Stimulated activated CD8-positive, alpha-beta memory T cell treated with anti-CD3 and anti-CD28 coated beads, Interleukin-15, amount 100 ng/mL, for 24 hours (primary cell): Measurements from ENCODE around the gene MXI1.
"Not testable (repeated sequence)": the region's sequence is repeated elsewhere in the genome, so short reads cannot be mapped to it uniquely, and the experiment has no call there.

Experiments
- DNase-seq: peaks from one replicate; pipeline ENCODE4 v3.0.0-alpha.2; 2020; ENCODE audit warnings: low read depth

MXI1 gene

GRCh38 chr10:110321869-110322620 lies 114.6 kb downstream of the MXI1 start:
- DNase-seq: no peak

GRCh38 chr10:110323503-110323902 lies 116.1 kb downstream of the MXI1 start:
- no peak for DNase-seq

- DNase-seq: no peak
Measured at GRCh38 chr10:110324201-110324804, 116.9 kb downstream of the MXI1 start.

GRCh38 chr10:110324805-110325280 lies 117.4 kb downstream of the MXI1 start:
- no peak for DNase-seq

- DNase-seq: no peak
Measured at GRCh38 chr10:110326351-110327032, 119.1 kb downstream of the MXI1 start.

GRCh38 chr10:110327262-110327914 lies 120.0 kb downstream of the MXI1 start:
- no peak for DNase-seq

GRCh38 chr10:110330675-110331074 lies 123.3 kb downstream of the MXI1 start:
- DNase-seq: no peak

GRCh38 chr10:110331226-110331795 lies 123.9 kb downstream of the MXI1 start:
- DNase-seq: not testable (repeated sequence)

GRCh38 chr10:110334061-110334656 lies 126.8 kb downstream of the MXI1 start:
- no peak for DNase-seq

- DNase-seq: no peak
Measured at GRCh38 chr10:110335314-110336064, 128.1 kb downstream of the MXI1 start.

- no peak for DNase-seq
Measured at GRCh38 chr10:110336111-110336721, 128.8 kb downstream of the MXI1 start.
